Stomach smooth muscle (tissue), 2 donors: ENCODE data around the gene PRUNE2.

Experiments
- H3K27ac ChIP-seq: one replicate; pipeline ENCODE4 v1.7.0; 2013; ENCODE audit warnings: mild to moderate bottlenecking, low read length, inconsistent platforms
- H3K27me3 ChIP-seq, 2 donors: one replicate each; pipeline ENCODE4 v1.7.0; 2013; ENCODE audit warnings: low read length in 2 of 2; ENCODE audit not compliant: insufficient read depth in 2 of 2, control insufficient read depth in 1 of 2
- H3K36me3 ChIP-seq, 2 donors: one replicate each; pipeline ENCODE4 v1.7.0; 2013; ENCODE audit warnings: low read length in 2 of 2; ENCODE audit not compliant: control insufficient read depth in 2 of 2, insufficient read depth in 2 of 2
- H3K4me1 ChIP-seq: one replicate; pipeline ENCODE4 v1.7.0; 2013; ENCODE audit warnings: low read length; ENCODE audit not compliant: control insufficient read depth, insufficient read depth
- H3K4me3 ChIP-seq, 2 donors: one replicate each; pipeline ENCODE4 v1.7.0; 2013; ENCODE audit warnings: low read length in 2 of 2
- H3K9ac ChIP-seq, 2 donors: one replicate each; pipeline ENCODE4 v1.7.0; 2013; ENCODE audit warnings: low read length in 2 of 2, mild to moderate bottlenecking in 1 of 2
- H3K9me3 ChIP-seq, 2 donors: one replicate each; pipeline ENCODE4 v1.7.0; 2013; ENCODE audit warnings: low read length in 2 of 2; ENCODE audit not compliant: control insufficient read depth in 2 of 2
- donor health status: healthy.
- donor health status: Pancreatic carcinoma.

The PRUNE2 gene

GRCh38 chr9:76917299-76917698 lies 11.4 kb upstream of the PRUNE2 start:
- H3K4me1 ChIP-seq = no peaks in the 10 kb centered on the region
- H3K9me3 ChIP-seq = no peaks in the 10 kb centered on the region
- H3K27ac ChIP-seq = no peak overlapping the region
- H3K27me3 ChIP-seq = no peaks in the 10 kb centered on the region
- H3K4me3 ChIP-seq = no peak overlapping the region
- H3K9ac ChIP-seq = no peak overlapping the region
- H3K36me3 ChIP-seq = no peaks in the 10 kb centered on the region

- Histone ChIP-seq H3K4me3 (no peak overlapping the region), H3K27ac (no peak overlapping the region), H3K27me3 (no peaks in the 10 kb centered on the region), H3K9me3 (no peaks in the 10 kb centered on the region), H3K36me3 (no peaks in the 10 kb centered on the region), H3K4me1 (no peaks in the 10 kb centered on the region), H3K9ac (no peak overlapping the region)
These were observed 10.3 kb upstream of the PRUNE2 start for GRCh38 chr9:76916231-76916630.

- Histone ChIP-seq H3K27me3 (no peaks in the 10 kb centered on the region), H3K4me1 (no peaks in the 10 kb centered on the region), H3K4me3 (no peak overlapping the region), H3K9ac (no peak overlapping the region), H3K27ac (no peak overlapping the region), H3K36me3 (no peaks in the 10 kb centered on the region), H3K9me3 (no peaks in the 10 kb centered on the region)
These were observed 7.6 kb upstream of the PRUNE2 start for GRCh38 chr9:76913467-76913866.

- no peak overlapping the region for H3K4me3 ChIP-seq
- no peaks in the 10 kb centered on the region for H3K4me1 ChIP-seq
- no peaks in the 10 kb centered on the region for H3K9me3 ChIP-seq
- no peaks in the 10 kb centered on the region for H3K27me3 ChIP-seq
- H3K36me3 ChIP-seq = no peaks in the 10 kb centered on the region
- H3K27ac ChIP-seq = no peak overlapping the region
- H3K9ac ChIP-seq = no peak overlapping the region
These were observed 6.8 kb upstream of the PRUNE2 start for GRCh38 chr9:76912636-76913275.

GRCh38 chr9:76911971-76912370 lies 6.1 kb upstream of the PRUNE2 start:
- Histone ChIP-seq H3K27ac (no peak overlapping the region), H3K4me3 (no peak overlapping the region), H3K27me3 (no peaks in the 10 kb centered on the region), H3K9me3 (no peaks in the 10 kb centered on the region), H3K4me1 (no peaks in the 10 kb centered on the region), H3K9ac (no peak overlapping the region), H3K36me3 (no peaks in the 10 kb centered on the region)

GRCh38 chr9:76910861-76911260 lies 4.9 kb upstream of the PRUNE2 start:
- no peaks in the 10 kb centered on the region for H3K9me3 ChIP-seq
- H3K36me3 ChIP-seq = no peaks in the 10 kb centered on the region
- H3K4me3 ChIP-seq = no peak overlapping the region
- peaks cover 7% of the 10 kb centered on the region for H3K4me1 ChIP-seq
- no peaks in the 10 kb centered on the region for H3K27me3 ChIP-seq
- H3K9ac ChIP-seq = no peak overlapping the region
- no peak overlapping the region for H3K27ac ChIP-seq

- peaks cover 0 to 1% of the 10 kb centered on the region in 2 donors for H3K36me3 ChIP-seq
- H3K9me3 ChIP-seq = no peaks in the 10 kb centered on the region
- H3K27ac ChIP-seq = peak overlapping the region; percentile 96
- peak overlapping the region in 1 of 2 donors; percentile 52 for H3K9ac ChIP-seq
- peaks cover 17% of the 10 kb centered on the region for H3K4me1 ChIP-seq
- H3K27me3 ChIP-seq = no peaks in the 10 kb centered on the region
- peak overlapping the region; percentile 91 to 97 for H3K4me3 ChIP-seq
These were observed 697 bp upstream of the PRUNE2 start for GRCh38 chr9:76906647-76906975.

GRCh38 chr9:76904661-76905457 lies 1.1 kb downstream of the PRUNE2 start:
- Histone ChIP-seq H3K9me3 (no peaks in the 10 kb centered on the region), H3K27me3 (no peaks in the 10 kb centered on the region), H3K9ac (peak overlapping the region; percentile 94 to 97), H3K4me1 (peaks cover 32% of the 10 kb centered on the region), H3K27ac (peak overlapping the region; percentile 96), H3K4me3 (peak overlapping the region; percentile 91 to 97), H3K36me3 (peaks cover 3 to 5% of the 10 kb centered on the region in 2 donors)

GRCh38 chr9:76902395-76902794 lies 3.5 kb downstream of the PRUNE2 start:
- H3K9me3 ChIP-seq = no peaks in the 10 kb centered on the region
- H3K36me3 ChIP-seq = peaks cover 3 to 5% of the 10 kb centered on the region in 2 donors
- H3K4me3 ChIP-seq = peak overlapping the region; percentile 71 to 97
- H3K27me3 ChIP-seq = no peaks in the 10 kb centered on the region
- peak overlapping the region; percentile 58 for H3K27ac ChIP-seq
- H3K4me1 ChIP-seq = peaks cover 52% of the 10 kb centered on the region
- peak overlapping the region; percentile 23 to 71 for H3K9ac ChIP-seq

GRCh38 chr9:76901801-76902200 lies 4.1 kb downstream of the PRUNE2 start:
- no peaks in the 10 kb centered on the region for H3K9me3 ChIP-seq
- H3K9ac ChIP-seq = peak overlapping the region in 1 of 2 donors; percentile 71
- H3K27me3 ChIP-seq = no peaks in the 10 kb centered on the region
- H3K27ac ChIP-seq = peak overlapping the region; percentile 58
- peak overlapping the region; percentile 71 to 97 for H3K4me3 ChIP-seq
- peaks cover 3 to 5% of the 10 kb centered on the region in 2 donors for H3K36me3 ChIP-seq
- peaks cover 52% of the 10 kb centered on the region for H3K4me1 ChIP-seq

- Histone ChIP-seq H3K27ac (peak overlapping the region; percentile 49), H3K9ac (peak overlapping the region; percentile 21 to 26), H3K4me3 (peak overlapping the region; percentile 44 to 71), H3K9me3 (no peaks in the 10 kb centered on the region), H3K36me3 (peaks cover 3 to 5% of the 10 kb centered on the region in 2 donors), H3K4me1 (peaks cover 51% of the 10 kb centered on the region), H3K27me3 (no peaks in the 10 kb centered on the region)
These were observed 5.0 kb downstream of the PRUNE2 start for GRCh38 chr9:76900884-76901440.
